Right lobe of liver (tissue), 4 donors: Measurements from ENCODE around the gene DOCK6.

Experiments used
- POLR2A ChIP-seq: fragments of 450-650 bp; IDR thresholded peaks from one replicate; pipeline ENCODE4 v1.6.1; 2017; ENCODE audit warnings: antibody characterized with exemption, mild to moderate bottlenecking
- TF ChIP-seq, protein P1 (sequence below), 4 donors: fragments of 200-600 bp in 3 of 4; fragments of 450-650 bp in 1 of 4; IDR thresholded peaks; one replicate each; pipeline versions ENCODE4 v1.5.1 to v1.8.0; 2016 to 2022; ENCODE audit warnings: antibody characterized with exemption in 4 of 4, mild to moderate bottlenecking in 2 of 4
- donor health status: DM: no; HTN: no; CAD: no.
- donor health status: DM: no; HTN: no; CAD: no.
- donor health status: DM: no; HTN: yes; CAD: no.

GRCh38 chr19:11192957-11193939, 69.1 kb downstream of the DOCK6 start:
- TF ChIP-seq, protein P1, sequence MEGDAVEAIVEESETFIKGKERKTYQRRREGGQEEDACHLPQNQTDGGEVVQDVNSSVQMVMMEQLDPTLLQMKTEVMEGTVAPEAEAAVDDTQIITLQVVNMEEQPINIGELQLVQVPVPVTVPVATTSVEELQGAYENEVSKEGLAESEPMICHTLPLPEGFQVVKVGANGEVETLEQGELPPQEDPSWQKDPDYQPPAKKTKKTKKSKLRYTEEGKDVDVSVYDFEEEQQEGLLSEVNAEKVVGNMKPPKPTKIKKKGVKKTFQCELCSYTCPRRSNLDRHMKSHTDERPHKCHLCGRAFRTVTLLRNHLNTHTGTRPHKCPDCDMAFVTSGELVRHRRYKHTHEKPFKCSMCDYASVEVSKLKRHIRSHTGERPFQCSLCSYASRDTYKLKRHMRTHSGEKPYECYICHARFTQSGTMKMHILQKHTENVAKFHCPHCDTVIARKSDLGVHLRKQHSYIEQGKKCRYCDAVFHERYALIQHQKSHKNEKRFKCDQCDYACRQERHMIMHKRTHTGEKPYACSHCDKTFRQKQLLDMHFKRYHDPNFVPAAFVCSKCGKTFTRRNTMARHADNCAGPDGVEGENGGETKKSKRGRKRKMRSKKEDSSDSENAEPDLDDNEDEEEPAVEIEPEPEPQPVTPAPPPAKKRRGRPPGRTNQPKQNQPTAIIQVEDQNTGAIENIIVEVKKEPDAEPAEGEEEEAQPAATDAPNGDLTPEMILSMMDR (IDR thresholded peaks at IDR 0.05): no peak
- TF ChIP-seq POLR2A: no peak
